HG03571 (cell line): ENCODE results near the gene PIK3R3.
"Not testable (repeated sequence)": the region's sequence is repeated elsewhere in the genome, so short reads cannot be mapped to it uniquely, and the experiment has no call there.

Source experiments
- ATAC-seq: cut with Tn5 transposase; IDR thresholded peaks from one replicate; pipeline ENCODE4 v1.9.1; 2021; ENCODE audit not compliant: unreplicated experiment

The PIK3R3 gene

DNA sequence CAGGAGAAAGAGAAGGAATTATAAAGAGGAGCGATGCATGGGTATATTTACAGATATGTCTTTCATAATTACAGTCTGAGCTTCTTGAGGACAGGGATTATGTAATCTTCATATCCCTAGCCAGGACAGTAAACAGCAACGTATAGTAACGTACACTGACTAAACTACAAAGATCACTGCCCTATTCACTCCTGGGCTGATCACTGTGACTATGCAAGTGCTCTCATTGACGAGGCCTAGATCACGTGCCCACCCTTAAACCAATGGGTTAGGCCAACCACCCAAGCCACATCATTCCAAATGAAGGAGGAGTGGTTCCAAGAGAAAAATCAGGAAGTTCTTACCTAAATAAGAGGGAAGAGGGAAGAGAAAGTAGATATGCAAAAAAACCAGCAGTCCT is 18.5 kb downstream of the PIK3R3 start:
- no peak for ATAC-seq

GRCh38 chr1:46112108-46112507 is 20.3 kb downstream of the PIK3R3 start:
- ATAC-seq, result no peak

DNA sequence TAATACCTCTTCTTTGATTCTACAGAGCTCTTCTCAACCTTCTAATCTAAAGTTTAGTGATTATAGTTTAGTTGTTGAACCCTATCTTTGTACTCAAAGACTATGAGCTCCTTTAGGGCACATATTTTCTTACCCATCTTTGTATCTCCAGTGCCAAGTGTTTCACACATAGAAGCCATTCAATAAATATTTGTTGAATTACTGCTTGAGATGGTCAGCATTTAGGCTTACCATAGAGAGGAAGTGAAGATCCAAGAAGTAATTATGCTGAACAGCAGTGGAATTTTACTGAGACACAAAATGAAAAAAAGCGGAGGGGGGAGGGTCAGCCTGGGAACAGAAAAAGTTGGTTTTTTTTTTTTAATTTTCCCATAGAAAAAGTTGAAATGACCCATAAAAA is 21.9 kb downstream of the PIK3R3 start:
- ATAC-seq, result no peak

DNA sequence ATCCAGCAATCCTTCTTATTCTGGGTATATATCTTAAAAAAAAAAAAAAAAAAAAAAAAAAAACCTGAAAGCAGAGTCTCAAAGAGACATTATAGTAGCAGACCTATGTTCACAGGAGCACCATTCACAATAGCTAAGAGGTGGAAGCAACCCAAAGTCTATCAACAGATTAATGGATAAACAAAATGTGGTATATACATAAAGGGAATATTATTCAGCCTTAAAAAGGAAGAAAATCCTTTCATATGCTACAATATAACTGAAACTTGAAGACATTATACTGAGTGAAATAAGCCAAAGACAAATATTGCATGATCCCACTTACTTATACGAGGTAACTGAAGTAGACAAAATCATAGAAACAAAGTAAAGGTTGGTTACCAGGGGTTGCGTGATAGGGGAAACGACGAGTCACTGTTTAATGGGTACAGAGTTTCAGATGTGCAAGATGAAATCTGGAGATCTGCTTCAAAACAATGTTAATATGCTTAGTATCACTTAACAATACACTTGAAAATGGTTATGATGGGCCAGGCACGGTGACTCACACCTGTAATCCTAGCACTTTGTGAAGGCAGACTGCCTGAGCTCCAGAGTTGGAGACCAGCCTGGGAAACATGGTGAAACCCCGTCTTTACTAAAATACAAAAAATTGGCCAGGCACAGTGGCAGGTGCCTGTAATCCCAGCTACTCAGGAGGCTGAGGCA is 29.5 kb downstream of the PIK3R3 start:
- ATAC-seq, result no peak

GRCh38 chr1:46099215-46099614 is 33.2 kb downstream of the PIK3R3 start:
- no peak for ATAC-seq

- ATAC-seq, result no peak
These were observed 34.3 kb downstream of the PIK3R3 start for GRCh38 chr1:46098027-46098712.

- ATAC-seq, result no peak
These were observed 35.3 kb downstream of the PIK3R3 start for GRCh38 chr1:46097149-46097472.

DNA sequence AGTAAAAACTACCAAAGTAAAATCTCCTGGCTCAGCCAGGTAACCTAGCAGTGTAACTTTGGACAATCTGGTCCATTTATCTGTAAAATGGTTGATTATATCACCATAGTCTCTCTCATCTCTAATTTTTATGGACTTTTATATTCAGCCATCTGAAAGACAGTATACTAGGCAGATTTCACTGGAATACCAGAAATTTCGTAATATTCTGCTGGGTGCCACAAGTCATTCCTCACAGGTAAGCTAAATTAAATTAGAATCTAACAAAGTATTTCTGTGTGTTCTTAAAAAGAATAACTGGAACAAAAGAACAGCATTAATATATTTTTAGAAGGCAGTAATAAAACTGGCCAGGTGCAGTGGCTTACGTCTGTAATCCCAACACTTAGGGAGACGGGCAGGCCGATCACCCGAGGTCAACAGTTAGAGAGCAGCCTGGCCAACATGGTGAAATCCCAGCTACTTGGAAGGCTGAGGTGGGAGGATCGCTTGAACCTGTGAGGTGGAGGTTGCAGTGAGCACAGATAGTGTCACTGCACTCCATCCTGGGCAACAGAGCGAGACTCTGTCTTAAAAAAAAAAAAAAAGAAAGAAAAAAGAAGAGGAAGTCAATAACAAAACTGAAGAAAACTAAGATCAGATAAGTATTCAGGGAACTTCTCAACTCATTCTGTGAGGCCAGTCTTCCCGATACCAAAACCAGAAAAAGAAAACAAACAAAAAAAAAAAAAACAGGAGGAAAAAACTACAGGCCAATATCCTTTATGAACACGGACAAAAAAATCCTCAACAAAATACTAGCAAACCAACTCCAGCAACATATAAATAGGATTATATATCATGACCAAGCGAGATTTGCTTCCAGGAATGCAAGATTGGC is 35.9 kb downstream of the PIK3R3 start:
- no peak for ATAC-seq

- not testable (repeated sequence) for ATAC-seq
These were observed 37.3 kb downstream of the PIK3R3 start for GRCh38 chr1:46095110-46095509.

DNA sequence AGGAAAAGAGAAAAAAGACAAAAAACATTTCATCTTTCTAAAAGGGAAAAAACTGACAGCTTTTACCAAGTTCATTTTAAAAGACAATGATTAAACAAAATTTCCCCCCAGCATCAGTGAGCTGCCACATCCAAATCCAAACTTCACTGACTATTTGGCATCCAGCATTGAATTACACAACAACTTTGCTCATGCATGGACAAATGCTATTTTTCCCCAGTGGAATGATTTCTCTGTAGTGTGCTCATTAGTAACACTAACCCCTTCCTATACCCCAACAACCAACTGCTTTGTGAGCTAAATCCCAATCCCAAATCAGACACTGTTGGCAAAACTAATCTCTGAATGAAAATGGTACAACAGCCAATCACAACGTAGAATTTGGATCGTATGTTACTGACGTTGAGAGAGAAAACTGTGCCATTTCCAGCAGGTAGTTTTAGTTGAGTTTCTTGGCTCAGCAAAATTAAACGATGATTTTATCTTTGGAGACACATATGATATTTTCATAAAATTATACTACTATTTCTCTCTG is 37.9 kb downstream of the PIK3R3 start:
- no peak for ATAC-seq

DNA sequence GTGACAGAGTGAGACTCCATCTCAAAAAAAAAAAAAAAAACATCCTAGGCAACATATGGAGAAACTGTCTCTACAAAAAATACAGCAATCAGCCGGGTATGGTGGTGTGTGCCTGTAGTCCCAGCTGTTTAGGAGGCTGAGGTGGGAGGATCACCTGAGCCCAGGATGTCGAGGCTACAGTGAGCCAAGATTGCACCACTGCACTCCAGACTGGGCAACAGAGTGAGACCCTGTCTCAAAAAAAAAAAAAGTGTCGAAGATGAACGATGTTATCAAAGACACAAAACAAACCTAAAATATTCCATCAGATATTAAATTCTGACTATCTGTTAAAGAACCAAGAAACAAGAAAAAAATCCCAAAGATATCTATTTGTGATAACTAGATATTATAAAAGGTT is 38.6 kb downstream of the PIK3R3 start:
- not testable (repeated sequence) for ATAC-seq

- ATAC-seq, result no peak
These were observed 44.5 kb downstream of the PIK3R3 start for GRCh38 chr1:46087891-46088290.

DNA sequence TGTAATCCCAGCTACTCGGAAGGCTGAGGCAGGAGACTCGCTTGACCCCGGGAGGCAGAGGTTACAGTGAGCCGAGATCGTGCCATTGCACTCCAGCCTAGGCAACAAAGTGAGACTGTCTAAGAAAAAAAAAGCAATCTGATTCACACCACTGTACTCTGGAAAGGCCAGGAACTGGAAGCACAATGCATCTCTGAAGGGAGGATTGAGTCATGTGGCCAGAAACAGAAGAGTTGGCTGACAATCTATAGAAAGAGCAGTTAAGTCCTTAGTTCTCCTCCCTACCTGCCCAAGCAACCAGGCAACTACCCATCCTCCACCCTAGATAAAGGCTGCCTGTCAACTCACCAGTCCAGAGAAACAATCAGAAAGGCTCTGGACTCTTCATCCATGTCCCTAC is 45.9 kb downstream of the PIK3R3 start:
- ATAC-seq, result no peak

GRCh38 chr1:46084553-46085451 is 47.6 kb downstream of the PIK3R3 start:
- ATAC-seq, result no peak

DNA sequence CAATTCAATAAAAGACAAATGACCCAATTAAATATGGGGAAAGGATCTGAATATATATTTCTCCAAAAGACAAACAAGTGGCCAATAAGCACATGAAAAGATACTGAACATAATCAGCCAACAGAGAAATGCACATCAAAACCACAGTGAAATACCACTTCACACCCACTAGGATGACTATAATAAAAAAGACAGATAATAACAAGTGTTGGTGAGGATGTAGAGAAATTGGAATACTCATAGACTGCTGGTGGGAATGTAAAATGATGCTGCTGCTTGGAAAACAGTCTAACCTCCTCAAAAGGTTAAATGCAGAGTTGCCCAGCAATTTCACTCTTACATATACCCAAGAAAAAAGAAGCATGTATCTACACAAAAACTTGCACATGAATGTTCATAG is 48.9 kb downstream of the PIK3R3 start:
- no peak for ATAC-seq

DNA sequence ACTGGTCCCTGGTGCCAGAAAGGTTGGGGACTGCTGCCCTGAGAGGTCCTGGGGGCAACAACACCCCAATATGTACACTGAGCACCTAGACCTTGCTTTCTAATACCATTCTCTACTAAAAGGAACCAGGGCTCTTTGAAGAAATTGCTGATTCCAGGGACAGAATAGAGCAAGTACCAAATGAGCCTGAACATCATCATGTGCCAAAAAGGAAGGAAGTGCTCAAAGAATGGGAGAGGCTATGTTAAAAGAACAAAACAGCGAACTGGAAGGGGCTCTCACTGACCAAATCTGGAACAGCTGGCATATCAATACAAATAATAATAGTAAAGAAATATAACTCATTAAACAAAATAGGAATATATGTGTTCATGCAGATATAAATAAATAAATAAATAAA is 50.8 kb downstream of the PIK3R3 start:
- ATAC-seq, result no peak

DNA sequence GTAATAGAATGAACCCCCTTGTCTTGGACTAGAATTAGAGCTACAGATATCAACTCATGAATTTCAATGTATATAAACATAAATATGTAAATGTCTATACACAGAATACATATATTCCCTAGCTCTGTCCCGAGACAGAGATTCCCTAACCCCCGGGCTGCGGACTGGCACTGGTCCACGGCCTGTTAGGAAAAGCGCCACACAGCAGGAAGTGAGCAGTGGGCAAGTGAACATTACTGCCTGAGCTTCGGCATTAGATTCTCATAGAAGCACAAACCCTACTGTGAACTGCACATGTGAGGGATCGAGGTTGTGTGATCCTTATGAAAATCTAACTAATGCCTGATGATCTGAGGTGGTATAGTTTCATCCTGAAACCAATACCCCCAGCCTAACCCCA is 51.2 kb downstream of the PIK3R3 start:
- ATAC-seq, result no peak

- no peak for ATAC-seq
These were observed 52.2 kb downstream of the PIK3R3 start for GRCh38 chr1:46080257-46080656.

- no peak for ATAC-seq
These were observed 54.8 kb downstream of the PIK3R3 start for GRCh38 chr1:46077644-46078043.

DNA sequence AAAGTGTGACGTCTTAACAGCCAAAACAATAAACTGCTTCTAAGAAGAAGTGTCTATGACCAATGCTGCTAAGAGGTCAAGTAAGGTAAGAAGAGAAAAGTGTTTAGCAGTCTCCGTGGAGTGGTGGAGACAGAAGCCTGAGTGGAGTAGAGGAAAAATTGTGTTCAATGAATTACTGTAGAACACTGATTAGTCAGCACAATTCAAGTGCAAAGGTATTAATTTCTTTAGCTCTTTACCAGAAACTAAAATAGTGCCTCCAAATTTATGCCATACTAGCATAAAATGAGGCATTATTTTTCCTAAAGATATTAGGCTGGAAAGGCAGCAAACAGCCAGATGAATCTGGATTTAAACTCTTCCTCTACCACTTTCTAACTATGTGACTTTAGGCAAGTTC is 56.1 kb downstream of the PIK3R3 start:
- no peak for ATAC-seq

- ATAC-seq, result no peak
These were observed 59.5 kb downstream of the PIK3R3 start for GRCh38 chr1:46072975-46073374.
